Stimulated activated CD8-positive, alpha-beta memory T cell treated with anti-CD3 and anti-CD28 coated beads, Interleukin-12 subunit alpha, Interleukin-12 subunit beta, amount 100 ng/mL, for 4 hours (primary cell): ENCODE data around the gene DAND5.

Source experiments
- DNase-seq: peaks from one replicate; pipeline ENCODE4 v3.0.0-alpha.2; 2020; ENCODE audit warnings: low read depth

DAND5 gene

DNA sequence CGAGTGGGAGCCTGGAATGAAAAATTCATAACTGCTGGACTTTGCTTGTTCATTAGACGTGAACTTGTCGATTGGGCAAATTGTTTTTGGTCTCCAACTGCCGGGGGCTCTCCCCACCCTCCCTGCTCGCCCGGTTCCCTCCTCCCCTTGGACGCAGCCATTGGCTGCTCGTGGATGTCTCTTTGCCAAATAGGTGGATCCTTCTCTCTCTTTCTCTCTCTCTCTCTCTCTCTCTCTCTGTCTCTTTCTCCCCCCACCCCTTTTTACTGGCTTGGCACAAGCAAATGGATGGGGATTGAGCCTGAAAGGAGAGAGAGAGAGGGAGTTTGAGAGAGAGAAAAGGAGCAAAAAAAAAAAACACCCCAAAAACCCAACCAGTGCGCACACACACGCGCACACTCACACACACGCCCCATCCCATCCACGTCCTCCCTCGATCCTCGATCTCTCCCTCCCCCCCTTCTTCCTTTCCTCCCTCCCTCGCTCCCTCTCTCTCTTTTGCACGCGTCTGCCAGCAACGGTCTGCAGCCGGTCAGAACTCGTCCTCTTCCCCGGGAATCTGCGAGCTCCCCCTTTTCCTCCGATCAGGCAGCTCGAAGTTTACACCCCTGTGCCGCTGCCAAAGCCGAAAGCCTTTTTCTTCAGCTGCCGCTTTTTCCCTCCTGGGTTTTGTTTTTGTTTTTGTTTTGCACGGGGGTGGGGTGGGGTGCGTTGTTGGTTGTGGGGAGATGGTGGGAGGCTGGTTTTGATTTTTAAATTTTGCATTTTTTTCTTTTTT, 53.7 kb downstream of the DAND5 start:
- no peak for DNase-seq

GRCh38 chr19:13023656-13024055, 54.3 kb downstream of the DAND5 start:
- no peak for DNase-seq
